ENCODE data around the gene SPINK6. TPM values are rescaled to one million over a fixed set of nuclear protein-coding genes. Genes with fewer than 3 reads are reported as not detected.

The SPINK6 gene
- total RNA-seq, 1 experiment from 2014 or later, result not detected

DNA sequence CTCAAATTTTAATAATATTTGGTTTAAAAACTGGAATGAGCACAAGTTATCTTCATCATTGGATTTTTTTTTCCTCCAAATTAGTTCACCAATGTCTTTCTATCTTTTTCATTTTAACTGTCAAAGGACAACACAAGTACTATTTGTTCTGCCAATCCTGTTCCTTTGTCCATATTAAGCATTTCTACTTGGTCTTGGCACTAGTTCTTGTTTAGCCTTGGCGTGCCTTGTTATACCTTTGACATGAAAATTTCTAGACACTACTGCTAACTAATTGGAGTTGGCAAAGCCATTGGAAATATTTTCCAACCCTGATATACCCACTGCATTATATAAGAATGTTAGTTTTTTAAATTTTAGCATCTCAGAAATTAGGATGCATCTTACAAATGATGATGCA is 3.8 kb downstream of the SPINK6 start:
- no TSS peak for BruUV-seq (replicated peaks)

DNA sequence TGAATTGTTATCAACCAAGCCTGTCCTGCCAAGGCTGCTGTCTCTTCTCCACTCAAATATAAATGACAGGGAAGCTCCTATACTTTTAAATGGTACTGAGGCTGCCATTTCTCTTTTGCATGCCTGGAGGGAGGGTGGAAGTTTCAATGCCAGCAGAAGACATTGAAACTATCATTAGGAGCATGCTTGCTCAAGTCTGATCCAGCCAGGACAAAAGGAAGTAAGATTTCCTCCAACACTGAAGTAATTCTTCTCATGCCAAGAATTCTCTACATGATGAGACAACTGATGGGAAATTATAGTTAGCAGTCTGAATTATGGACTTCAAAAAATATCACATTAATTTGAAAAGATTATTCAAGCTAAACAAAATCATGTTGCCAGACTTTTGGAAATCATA is 5.4 kb downstream of the SPINK6 start:
- Histone ChIP-seq H3K9me3 (ENCODE audit: control insufficient read depth in 1 of 2, insufficient read depth in 1 of 2, low read depth in 1 of 2, low read length in 2 of 2) (no peaks in the 10 kb centered on the region), H3K79me2 (ENCODE audit: insufficient read depth, low read length) (no peaks in the 10 kb centered on the region), H4K20me1 (ENCODE audit: insufficient read depth) (no peaks in the 10 kb centered on the region), H3K36me3 (ENCODE audit: control insufficient read depth in 1 of 2, insufficient read depth in 2 of 2, low read length in 2 of 2) (no peaks in the 10 kb centered on the region), H3K9ac (ENCODE audit: low read length) (no peak overlapping the region), H3K4me3 (replicated peaks in 1 of 2; ENCODE audit: low read depth in 1 of 2, low read length in 2 of 2) (no peak overlapping the region), H3K27ac (ENCODE audit: low read depth, low read length) (no peak overlapping the region), H3K27me3 (ENCODE audit: insufficient read depth, low read length) (no peaks in the 10 kb centered on the region), H3K4me1 (ENCODE audit: control insufficient read depth in 1 of 2, insufficient read depth in 2 of 2, low read length in 2 of 2) (no peaks in the 10 kb centered on the region), H2AFZ (ENCODE audit: low read depth, low read length, poor library complexity, severe bottlenecking) (no peak overlapping the region), H3K4me2 (ENCODE audit: low read length) (no peak overlapping the region), H3K9me2 (ENCODE audit: insufficient read depth) (no peaks in the 10 kb centered on the region; the same call in 1 of the 2 replicates)
- ChIA-PET RAD21 (ENCODE audit: low non-redundant PET in 1 of 2, low total read pairs in 2 of 2, uncharacterized antibody in 2 of 2, unreplicated experiment in 2 of 2) (no interaction called here), CTCF (no interaction called here), POLR2A (no interaction called here)
- DNase-seq (ENCODE audit: low read depth, low spot score) (no peak), ATAC-seq (no peak)
- no TSS peak for BruUV-seq (replicated peaks)
- intact Hi-C loops (cut with micrococcal nuclease), result no loop called here
- TF ChIP-seq ZNF274 (IDR thresholded peaks at IDR 0.05; ENCODE audit: low read depth, low read length), result no peak
- TF ChIP-seq EGR1 (IDR thresholded peaks at IDR 0.05; ENCODE audit: low read depth), result no peak
- no peak for TF ChIP-seq POLR2A (IDR thresholded peaks at IDR 0.05; ENCODE audit: borderline replicate concordance, extremely low read depth, insufficient read depth, insufficient read length)
- no peak for TF ChIP-seq EZH2 (IDR thresholded peaks at IDR 0.05)
- no peak for TF ChIP-seq CBX3 (IDR thresholded peaks at IDR 0.05; ENCODE audit: low read depth)
- TF ChIP-seq, protein P1, sequence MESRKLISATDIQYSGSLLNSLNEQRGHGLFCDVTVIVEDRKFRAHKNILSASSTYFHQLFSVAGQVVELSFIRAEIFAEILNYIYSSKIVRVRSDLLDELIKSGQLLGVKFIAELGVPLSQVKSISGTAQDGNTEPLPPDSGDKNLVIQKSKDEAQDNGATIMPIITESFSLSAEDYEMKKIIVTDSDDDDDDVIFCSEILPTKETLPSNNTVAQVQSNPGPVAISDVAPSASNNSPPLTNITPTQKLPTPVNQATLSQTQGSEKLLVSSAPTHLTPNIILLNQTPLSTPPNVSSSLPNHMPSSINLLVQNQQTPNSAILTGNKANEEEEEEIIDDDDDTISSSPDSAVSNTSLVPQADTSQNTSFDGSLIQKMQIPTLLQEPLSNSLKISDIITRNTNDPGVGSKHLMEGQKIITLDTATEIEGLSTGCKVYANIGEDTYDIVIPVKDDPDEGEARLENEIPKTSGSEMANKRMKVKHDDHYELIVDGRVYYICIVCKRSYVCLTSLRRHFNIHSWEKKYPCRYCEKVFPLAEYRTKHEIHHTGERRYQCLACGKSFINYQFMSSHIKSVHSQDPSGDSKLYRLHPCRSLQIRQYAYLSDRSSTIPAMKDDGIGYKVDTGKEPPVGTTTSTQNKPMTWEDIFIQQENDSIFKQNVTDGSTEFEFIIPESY (IDR thresholded peaks at IDR 0.05; ENCODE audit: extremely low read depth, insufficient replicate concordance, low read length), result no peak
- TF ChIP-seq ELF1 (IDR thresholded peaks at IDR 0.05; ENCODE audit: borderline replicate concordance, low read depth), result no peak
- no peak for TF ChIP-seq TCF7L2 (IDR thresholded peaks at IDR 0.05; ENCODE audit: borderline replicate concordance, extremely low read depth, insufficient read depth, insufficient read length)
- TF ChIP-seq, protein P2, sequence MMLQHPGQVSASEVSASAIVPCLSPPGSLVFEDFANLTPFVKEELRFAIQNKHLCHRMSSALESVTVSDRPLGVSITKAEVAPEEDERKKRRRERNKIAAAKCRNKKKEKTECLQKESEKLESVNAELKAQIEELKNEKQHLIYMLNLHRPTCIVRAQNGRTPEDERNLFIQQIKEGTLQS (IDR thresholded peaks at IDR 0.05), result no peak
- TF ChIP-seq SP1 (IDR thresholded peaks at IDR 0.05; ENCODE audit: low read depth), result no peak
- TF ChIP-seq ZFX (IDR thresholded peaks at IDR 0.05), result no peak
- TF ChIP-seq CEBPB (IDR thresholded peaks at IDR 0.05; ENCODE audit: low read depth), result no peak
- no peak for TF ChIP-seq JUND (IDR thresholded peaks at IDR 0.05)

More for the DNA sequence above, 3.8 kb downstream of the SPINK6 start:
- no peaks in the 10 kb centered on the region for H4K20me1 ChIP-seq (ENCODE audit: insufficient read depth)
- ChIA-PET POLR2A (no interaction called here), CTCF (no interaction called here), RAD21 (ENCODE audit: low non-redundant PET in 1 of 2, low total read pairs in 2 of 2, uncharacterized antibody in 2 of 2, unreplicated experiment in 2 of 2) (no interaction called here)
- H2AFZ ChIP-seq (ENCODE audit: low read depth, low read length, poor library complexity, severe bottlenecking), result no peak overlapping the region
- no peaks in the 10 kb centered on the region for H3K9me3 ChIP-seq (ENCODE audit: control insufficient read depth in 1 of 2, insufficient read depth in 1 of 2, low read depth in 1 of 2, low read length in 2 of 2)
- H3K27me3 ChIP-seq (ENCODE audit: insufficient read depth, low read length), result no peaks in the 10 kb centered on the region
- H3K79me2 ChIP-seq (ENCODE audit: insufficient read depth, low read length), result no peaks in the 10 kb centered on the region
- ATAC-seq, result no peak
- H3K4me1 ChIP-seq (ENCODE audit: control insufficient read depth in 1 of 2, insufficient read depth in 2 of 2, low read length in 2 of 2), result no peaks in the 10 kb centered on the region
- H3K27ac ChIP-seq (ENCODE audit: low read depth, low read length), result no peak overlapping the region
- TF ChIP-seq, protein P3, sequence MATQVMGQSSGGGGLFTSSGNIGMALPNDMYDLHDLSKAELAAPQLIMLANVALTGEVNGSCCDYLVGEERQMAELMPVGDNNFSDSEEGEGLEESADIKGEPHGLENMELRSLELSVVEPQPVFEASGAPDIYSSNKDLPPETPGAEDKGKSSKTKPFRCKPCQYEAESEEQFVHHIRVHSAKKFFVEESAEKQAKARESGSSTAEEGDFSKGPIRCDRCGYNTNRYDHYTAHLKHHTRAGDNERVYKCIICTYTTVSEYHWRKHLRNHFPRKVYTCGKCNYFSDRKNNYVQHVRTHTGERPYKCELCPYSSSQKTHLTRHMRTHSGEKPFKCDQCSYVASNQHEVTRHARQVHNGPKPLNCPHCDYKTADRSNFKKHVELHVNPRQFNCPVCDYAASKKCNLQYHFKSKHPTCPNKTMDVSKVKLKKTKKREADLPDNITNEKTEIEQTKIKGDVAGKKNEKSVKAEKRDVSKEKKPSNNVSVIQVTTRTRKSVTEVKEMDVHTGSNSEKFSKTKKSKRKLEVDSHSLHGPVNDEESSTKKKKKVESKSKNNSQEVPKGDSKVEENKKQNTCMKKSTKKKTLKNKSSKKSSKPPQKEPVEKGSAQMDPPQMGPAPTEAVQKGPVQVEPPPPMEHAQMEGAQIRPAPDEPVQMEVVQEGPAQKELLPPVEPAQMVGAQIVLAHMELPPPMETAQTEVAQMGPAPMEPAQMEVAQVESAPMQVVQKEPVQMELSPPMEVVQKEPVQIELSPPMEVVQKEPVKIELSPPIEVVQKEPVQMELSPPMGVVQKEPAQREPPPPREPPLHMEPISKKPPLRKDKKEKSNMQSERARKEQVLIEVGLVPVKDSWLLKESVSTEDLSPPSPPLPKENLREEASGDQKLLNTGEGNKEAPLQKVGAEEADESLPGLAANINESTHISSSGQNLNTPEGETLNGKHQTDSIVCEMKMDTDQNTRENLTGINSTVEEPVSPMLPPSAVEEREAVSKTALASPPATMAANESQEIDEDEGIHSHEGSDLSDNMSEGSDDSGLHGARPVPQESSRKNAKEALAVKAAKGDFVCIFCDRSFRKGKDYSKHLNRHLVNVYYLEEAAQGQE (IDR thresholded peaks at IDR 0.05; ENCODE audit: low read depth), result no peak
- TF ChIP-seq YY1 (IDR thresholded peaks at IDR 0.05; ENCODE audit: extremely low read depth, insufficient replicate concordance, low read depth, low read length), result no peak
- TF ChIP-seq SP1 (IDR thresholded peaks at IDR 0.05; ENCODE audit: low read depth), result no peak
- no peak for TF ChIP-seq SRF (IDR thresholded peaks at IDR 0.05; ENCODE audit: low read depth)
- H3K4me3 ChIP-seq (replicated peaks in 1 of 2; ENCODE audit: low read depth in 1 of 2, low read length in 2 of 2), result no peak overlapping the region
- no peak overlapping the region for H3K9ac ChIP-seq (ENCODE audit: low read length)
- no peak overlapping the region for H3K4me2 ChIP-seq (ENCODE audit: low read length)
- H3K36me3 ChIP-seq (ENCODE audit: control insufficient read depth in 1 of 2, insufficient read depth in 2 of 2, low read length in 2 of 2), result no peaks in the 10 kb centered on the region
- intact Hi-C loops (cut with micrococcal nuclease), result no loop called here
- DNase-seq (ENCODE audit: low read depth, low spot score), result no peak
- H3K9me2 ChIP-seq (ENCODE audit: insufficient read depth), result no peaks in the 10 kb centered on the region; the same call in 1 of the 2 replicates
